HG03060 (cell line): ENCODE data around the gene NFASC.

Experiments used
- ATAC-seq: cut with Tn5 transposase; IDR thresholded peaks from one replicate; pipeline ENCODE4 v1.9.1; 2021; ENCODE audit warnings: low read depth, moderate number of reproducible peaks; ENCODE audit not compliant: unreplicated experiment

NFASC gene

GRCh38 chr1:204947747-204948146 lies 77.1 kb downstream of the NFASC start:
- ATAC-seq = no peak

GRCh38 chr1:204950353-204951001 lies 79.8 kb downstream of the NFASC start:
- no peak for ATAC-seq

- no peak for ATAC-seq
Observed at GRCh38 chr1:204958317-204959307, 88.0 kb downstream of the NFASC start.

GRCh38 chr1:204959374-204959773 lies 88.7 kb downstream of the NFASC start:
- no peak for ATAC-seq

- no peak for ATAC-seq
Observed at GRCh38 chr1:204959836-204960235, 89.2 kb downstream of the NFASC start.

GRCh38 chr1:204960306-204961125 lies 89.9 kb downstream of the NFASC start:
- ATAC-seq = no peak

GRCh38 chr1:204961765-204962419 lies 91.2 kb downstream of the NFASC start:
- no peak for ATAC-seq

- no peak for ATAC-seq
Observed at GRCh38 chr1:204962742-204963632, 92.3 kb downstream of the NFASC start.

GRCh38 chr1:204967451-204967850 lies 96.8 kb downstream of the NFASC start:
- no peak for ATAC-seq

GRCh38 chr1:204968135-204968534 lies 97.5 kb downstream of the NFASC start:
- ATAC-seq = no peak

- ATAC-seq = no peak
Observed at GRCh38 chr1:204968951-204969350, 98.3 kb downstream of the NFASC start.

- no peak for ATAC-seq
Observed at GRCh38 chr1:204970937-204971336, 100.3 kb downstream of the NFASC start.

- ATAC-seq = no peak
Observed at GRCh38 chr1:204971517-204972336, 101.1 kb downstream of the NFASC start.

GRCh38 chr1:204972426-204972825 lies 101.8 kb downstream of the NFASC start:
- ATAC-seq = no peak

GRCh38 chr1:204973449-204973848 lies 102.8 kb downstream of the NFASC start:
- ATAC-seq = no peak

- ATAC-seq = no peak
Observed at GRCh38 chr1:204974327-204974726, 103.7 kb downstream of the NFASC start.

- no peak for ATAC-seq
Observed at GRCh38 chr1:204975021-204975420, 104.4 kb downstream of the NFASC start.

GRCh38 chr1:204975568-204976235 lies 105.0 kb downstream of the NFASC start:
- ATAC-seq = no peak
